GM12873 (cell line): ENCODE measurements around the gene MPRIP.

Source experiments
- TF ChIP-seq, protein P1 (sequence below): IDR thresholded peaks from 2 replicates; pipeline ENCODE4 v1.5.1; 2012; ENCODE audit warnings: low read depth, mild to moderate bottlenecking, moderate library complexity, low read length, control low read depth; ENCODE audit not compliant: insufficient read depth; ENCODE audit errors: missing control alignments

MPRIP gene

DNA sequence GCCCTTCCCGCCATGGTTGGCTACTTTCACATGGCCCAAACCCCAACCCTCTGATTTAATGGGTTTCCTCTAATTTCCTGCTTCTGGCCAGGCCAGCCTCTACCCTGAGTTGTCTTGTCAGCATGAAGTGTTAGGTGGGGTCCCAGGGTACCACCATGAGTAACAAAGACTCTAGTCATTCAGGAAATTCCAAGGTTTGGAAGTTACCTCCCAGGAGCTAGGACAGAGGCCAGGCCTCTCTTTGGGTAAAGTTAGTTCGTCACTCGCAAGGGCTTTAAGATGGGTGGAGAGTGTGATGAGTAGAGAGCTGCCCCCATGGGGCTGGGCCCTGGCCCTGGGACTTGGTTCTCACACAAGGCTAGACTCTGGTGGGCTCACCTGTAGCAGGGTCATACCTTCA lies 109.3 kb downstream of the MPRIP start:
- TF ChIP-seq, protein P1, sequence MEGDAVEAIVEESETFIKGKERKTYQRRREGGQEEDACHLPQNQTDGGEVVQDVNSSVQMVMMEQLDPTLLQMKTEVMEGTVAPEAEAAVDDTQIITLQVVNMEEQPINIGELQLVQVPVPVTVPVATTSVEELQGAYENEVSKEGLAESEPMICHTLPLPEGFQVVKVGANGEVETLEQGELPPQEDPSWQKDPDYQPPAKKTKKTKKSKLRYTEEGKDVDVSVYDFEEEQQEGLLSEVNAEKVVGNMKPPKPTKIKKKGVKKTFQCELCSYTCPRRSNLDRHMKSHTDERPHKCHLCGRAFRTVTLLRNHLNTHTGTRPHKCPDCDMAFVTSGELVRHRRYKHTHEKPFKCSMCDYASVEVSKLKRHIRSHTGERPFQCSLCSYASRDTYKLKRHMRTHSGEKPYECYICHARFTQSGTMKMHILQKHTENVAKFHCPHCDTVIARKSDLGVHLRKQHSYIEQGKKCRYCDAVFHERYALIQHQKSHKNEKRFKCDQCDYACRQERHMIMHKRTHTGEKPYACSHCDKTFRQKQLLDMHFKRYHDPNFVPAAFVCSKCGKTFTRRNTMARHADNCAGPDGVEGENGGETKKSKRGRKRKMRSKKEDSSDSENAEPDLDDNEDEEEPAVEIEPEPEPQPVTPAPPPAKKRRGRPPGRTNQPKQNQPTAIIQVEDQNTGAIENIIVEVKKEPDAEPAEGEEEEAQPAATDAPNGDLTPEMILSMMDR: no peak

DNA sequence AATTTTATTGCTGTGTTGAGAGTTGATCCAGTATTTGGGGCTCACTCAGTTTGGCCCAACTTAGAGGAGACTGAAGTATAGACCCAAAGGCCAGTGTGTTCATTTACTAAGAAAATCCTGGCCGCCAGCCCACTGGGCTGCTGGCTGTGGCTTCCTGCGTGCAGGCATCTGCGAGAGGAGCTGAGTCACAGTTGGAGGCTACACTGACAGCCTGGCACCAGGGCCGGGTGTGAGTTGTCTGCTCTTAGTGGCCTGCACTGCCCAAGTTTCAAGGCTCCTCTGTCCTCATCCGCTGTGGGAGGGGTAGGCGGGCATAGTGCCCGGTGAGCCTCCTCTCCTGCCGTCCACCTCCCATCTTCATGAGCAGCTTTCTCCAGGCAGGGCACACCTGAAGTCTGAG lies 109.7 kb downstream of the MPRIP start:
- TF ChIP-seq, protein P1: no peak

DNA sequence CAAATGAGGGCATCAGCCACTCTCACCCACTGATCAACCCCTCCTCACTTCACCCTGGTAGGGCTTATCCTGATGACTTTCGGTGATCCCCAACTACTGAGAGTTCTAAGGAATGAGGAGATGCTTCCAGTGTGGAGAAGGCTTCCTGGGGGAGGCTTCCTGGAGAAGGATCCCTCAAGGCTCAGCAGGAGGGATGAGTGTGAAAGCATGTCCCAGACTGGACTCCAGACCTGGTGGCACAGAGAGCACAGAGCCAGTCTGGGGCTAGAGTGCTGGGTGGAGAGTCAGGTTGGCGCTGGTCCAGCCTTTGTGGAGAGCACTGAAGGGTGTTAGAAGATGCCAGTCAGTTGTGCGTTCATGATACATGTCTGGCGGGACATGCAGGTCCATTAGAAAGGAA lies 110.1 kb downstream of the MPRIP start:
- TF ChIP-seq, protein P1: no peak

DNA sequence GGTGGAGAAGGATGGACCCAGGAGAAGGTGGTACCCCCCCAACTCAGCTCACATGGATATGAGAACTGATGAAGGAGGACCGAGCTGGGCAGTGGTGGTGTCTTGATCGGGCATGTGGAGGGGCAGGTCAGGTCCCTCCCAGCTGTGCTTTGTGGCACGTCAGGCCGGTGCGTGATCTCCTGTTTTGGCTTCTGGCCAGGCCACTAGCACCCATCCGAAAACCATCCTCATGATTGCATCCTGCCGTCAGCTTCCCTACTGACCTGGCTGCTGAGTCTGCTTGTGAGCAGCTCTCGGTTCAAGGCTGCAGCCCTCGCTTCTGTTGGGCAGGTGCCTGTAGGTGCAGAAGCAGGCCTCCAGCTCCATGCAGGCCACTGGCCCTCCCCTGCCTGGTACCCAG lies 110.8 kb downstream of the MPRIP start:
- TF ChIP-seq, protein P1: no peak

DNA sequence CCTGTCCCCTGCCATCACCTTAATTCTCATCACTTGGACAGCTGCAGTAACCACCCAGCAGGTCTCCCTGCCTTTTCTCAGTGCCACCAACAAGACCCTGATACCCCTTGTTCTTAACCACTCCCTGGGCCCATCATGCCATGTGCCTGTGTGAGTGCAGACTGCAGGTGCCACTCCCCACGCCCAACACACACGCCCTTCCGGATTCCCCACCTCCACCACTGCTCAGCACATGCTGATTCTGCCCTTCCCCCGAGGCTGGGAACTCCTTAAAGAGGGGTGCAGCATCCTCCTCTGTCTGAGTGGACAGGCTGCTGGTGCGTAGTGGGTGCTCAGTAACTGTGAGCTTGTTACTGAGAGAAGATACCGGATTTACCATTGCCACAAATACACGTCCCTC lies 111.5 kb downstream of the MPRIP start:
- TF ChIP-seq, protein P1: no peak

DNA sequence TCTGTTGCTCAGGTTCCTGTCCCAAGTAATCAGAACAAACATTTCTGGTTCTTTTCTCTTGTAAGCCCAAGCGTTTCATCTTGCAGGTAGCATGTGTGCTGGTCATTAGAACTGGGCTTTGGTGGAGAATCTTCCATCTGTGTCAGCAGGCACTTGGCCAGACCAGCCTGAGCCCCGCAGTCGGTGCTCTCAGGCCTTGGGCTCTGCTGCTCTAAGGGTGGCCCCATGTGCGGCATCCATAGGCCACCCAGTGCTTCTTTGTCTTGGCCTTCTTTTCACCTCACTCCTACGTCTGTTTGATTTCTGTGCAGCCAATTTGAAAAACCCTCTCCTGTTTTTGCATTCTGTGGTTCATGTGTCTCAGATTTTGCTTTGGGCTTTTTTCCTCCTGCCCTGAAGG lies 112.3 kb downstream of the MPRIP start:
- TF ChIP-seq, protein P1: no peak

DNA sequence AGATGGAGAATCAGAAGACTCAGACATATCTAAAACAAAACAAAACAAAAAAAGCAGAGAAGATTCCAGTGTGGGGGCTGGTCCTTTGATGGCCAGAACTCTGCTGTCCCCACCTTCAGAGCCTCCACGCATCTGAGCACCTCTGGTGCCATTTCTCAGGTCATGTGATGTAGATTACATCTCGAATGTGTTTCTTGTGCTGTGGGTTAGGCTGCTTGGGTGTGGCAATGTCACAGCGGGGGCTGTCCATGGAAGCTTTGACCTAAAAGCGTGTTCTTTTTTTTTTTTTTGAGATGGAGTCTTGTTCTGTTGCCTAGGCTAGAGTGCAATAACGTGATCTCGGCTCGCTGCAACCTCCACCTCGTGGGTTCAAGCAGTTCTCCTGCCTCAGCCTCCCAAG lies 112.7 kb downstream of the MPRIP start:
- TF ChIP-seq, protein P1: no peak
